Neural progenitor cell (in vitro differentiated cells): ENCODE data around the gene CYP11A1. TPM values are rescaled to one million over a fixed set of nuclear protein-coding genes. Genes with fewer than 3 reads are reported as not detected.

Source experiments
- DNase-seq: peaks from one replicate; pipeline ENCODE4 v3.0.0-alpha.2; 2016; ENCODE audit warnings: low spot score
- H2AFZ ChIP-seq: fragments of 200-600 bp; sonication (generic); replicated peaks from 2 replicates; pipeline ENCODE4 v1.6.1; 2016; ENCODE audit warnings: antibody characterized with exemption
- H3F3A ChIP-seq: fragments of 200-600 bp; sonication (generic); 2 replicates; pipeline ENCODE4 v1.6.1; 2016; ENCODE audit warnings: antibody characterized with exemption, low read depth
- H3K27ac ChIP-seq: fragments of 200-600 bp; sonication (generic); 2 replicates; pipeline ENCODE4 v1.5.1; 2016; ENCODE audit warnings: mild to moderate bottlenecking
- H3K27me3 ChIP-seq: fragments of 200-600 bp; sonication (generic); 2 replicates; pipeline ENCODE4 v1.6.1; 2016; ENCODE audit warnings: mild to moderate bottlenecking, moderate library complexity
- H3K36me3 ChIP-seq: fragments of 200-600 bp; sonication (generic); 2 replicates; pipeline ENCODE4 v1.5.1; 2016
- H3K4me1 ChIP-seq: fragments of 200-600 bp; sonication (generic); 2 replicates; pipeline ENCODE4 v1.6.1; 2016; ENCODE audit warnings: mixed run types
- H3K4me2 ChIP-seq: fragments of 200-600 bp; sonication (generic); 2 replicates; pipeline ENCODE4 v1.6.1; 2016
- H3K4me3 ChIP-seq: fragments of 200-600 bp; sonication (generic); 2 replicates; pipeline ENCODE4 v1.5.1; 2016
- H3K79me2 ChIP-seq: fragments of 200-600 bp; sonication (generic); 2 replicates; pipeline ENCODE4 v1.6.1; 2016; ENCODE audit warnings: low read depth
- H3K9ac ChIP-seq: fragments of 200-600 bp; sonication (generic); 2 replicates; pipeline ENCODE4 v1.6.1; 2016
- H3K9me3 ChIP-seq: fragments of 200-600 bp; sonication (generic); 2 replicates; pipeline ENCODE4 v1.5.1; 2016; ENCODE audit warnings: low read depth
- H4K20me1 ChIP-seq: fragments of 200-600 bp; sonication (generic); 2 replicates; pipeline ENCODE4 v1.6.1; 2016; ENCODE audit warnings: low read depth
- H3K27ac Mint-ChIP-seq: 3 replicates; pipeline ENCODE4 v1.8.0; 2021; ENCODE audit warnings: mixed read lengths
- H3K27me3 Mint-ChIP-seq: 2 replicates; pipeline ENCODE4 v1.8.0; 2022; ENCODE audit warnings: low read depth, mild to moderate bottlenecking, inconsistent platforms, moderate library complexity, mixed read lengths; ENCODE audit not compliant: insufficient read depth
- H3K36me3 Mint-ChIP-seq: 3 replicates; pipeline ENCODE4 v1.8.0; 2021; ENCODE audit warnings: mixed read lengths
- H3K4me1 Mint-ChIP-seq: 3 replicates; pipeline ENCODE4 v1.8.0; 2021; ENCODE audit warnings: mixed read lengths
- H3K4me3 Mint-ChIP-seq: 3 replicates; pipeline ENCODE4 v1.8.0; 2021; ENCODE audit warnings: mild to moderate bottlenecking, moderate library complexity, mixed read lengths
- H3K9me3 Mint-ChIP-seq: 3 replicates; pipeline ENCODE4 v1.8.0; 2020; ENCODE audit warnings: mixed read lengths
- EZH2 ChIP-seq: fragments of 200-600 bp; sonication (generic); IDR thresholded peaks from 2 replicates; pipeline ENCODE4 v1.6.1; 2017; ENCODE audit warnings: antibody characterized with exemption, mild to moderate bottlenecking, moderate library complexity
- EZH2phosphoT487 ChIP-seq: fragments of 200-600 bp; sonication (generic); IDR thresholded peaks from 2 replicates; pipeline ENCODE4 v1.6.1; 2017; ENCODE audit warnings: antibody characterized with exemption
- total RNA-seq: library from RNA; depleted of rRNA; stranded (reverse); fragments of >200 nt; gene quantifications from 2 replicates; pipeline ENCODE4 v1.2.3, GENCODE V29; 2015; ENCODE audit warnings: low replicate concordance
- TF ChIP-seq, protein P1 (sequence below): fragments of 200-600 bp; sonication (generic); IDR thresholded peaks from 2 replicates; pipeline ENCODE4 v1.5.1; 2017; ENCODE audit warnings: antibody characterized with exemption, mild to moderate bottlenecking

Gene CYP11A1
- total RNA-seq, 1 donor from 2014 or later: 0.99 TPM

DNA sequence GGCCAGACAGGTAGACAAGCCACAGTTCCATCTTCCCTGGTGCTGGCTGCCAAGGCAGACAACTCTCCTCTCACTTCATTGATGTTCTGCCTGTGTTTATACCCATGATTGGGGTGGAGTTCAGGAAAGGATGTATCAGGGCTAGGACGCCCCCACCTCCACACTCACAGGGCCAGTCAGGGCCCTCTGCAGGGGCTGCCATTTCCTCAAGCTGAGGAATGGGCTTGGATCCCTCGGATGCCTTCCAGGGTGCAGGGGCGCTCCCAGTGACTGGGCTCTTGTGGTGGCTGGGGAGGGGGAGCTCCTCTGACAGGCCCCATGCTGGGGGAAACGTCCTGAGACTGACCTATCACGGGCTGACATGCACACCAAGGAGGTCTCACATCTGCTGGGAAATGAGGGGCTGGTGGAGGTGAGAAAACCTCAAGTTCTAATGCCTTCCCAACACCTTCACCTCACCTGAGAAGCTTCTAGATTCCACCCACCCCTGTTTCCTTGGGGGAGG lies 34.9 kb upstream of the CYP11A1 start:
- Histone ChIP-seq H3K27ac (no peak overlapping the region), H3K4me2 (no peak overlapping the region), H3K79me2 (no peaks in the 10 kb centered on the region), H3K4me1 (peaks cover 12% of the 10 kb centered on the region), H3K27me3 (no peaks in the 10 kb centered on the region), H3F3A (no peaks in the 10 kb centered on the region), H4K20me1 (no peaks in the 10 kb centered on the region), H3K9ac (no peak overlapping the region), H3K9me3 (no peaks in the 10 kb centered on the region), H2AFZ (no peak overlapping the region), H3K4me3 (no peak overlapping the region), H3K36me3 (no peaks in the 10 kb centered on the region)
- H3K36me3 Mint-ChIP-seq: no peaks in the 10 kb centered on the region
- DNase-seq: no peak
- H3K27ac Mint-ChIP-seq: no peak overlapping the region
- H3K4me3 Mint-ChIP-seq: no peak overlapping the region
- peaks cover 28% of the 10 kb centered on the region for H3K27me3 Mint-ChIP-seq
- H3K4me1 Mint-ChIP-seq: peaks cover 23% of the 10 kb centered on the region
- TF ChIP-seq EZH2phosphoT487: no peak
- TF ChIP-seq, protein P1, sequence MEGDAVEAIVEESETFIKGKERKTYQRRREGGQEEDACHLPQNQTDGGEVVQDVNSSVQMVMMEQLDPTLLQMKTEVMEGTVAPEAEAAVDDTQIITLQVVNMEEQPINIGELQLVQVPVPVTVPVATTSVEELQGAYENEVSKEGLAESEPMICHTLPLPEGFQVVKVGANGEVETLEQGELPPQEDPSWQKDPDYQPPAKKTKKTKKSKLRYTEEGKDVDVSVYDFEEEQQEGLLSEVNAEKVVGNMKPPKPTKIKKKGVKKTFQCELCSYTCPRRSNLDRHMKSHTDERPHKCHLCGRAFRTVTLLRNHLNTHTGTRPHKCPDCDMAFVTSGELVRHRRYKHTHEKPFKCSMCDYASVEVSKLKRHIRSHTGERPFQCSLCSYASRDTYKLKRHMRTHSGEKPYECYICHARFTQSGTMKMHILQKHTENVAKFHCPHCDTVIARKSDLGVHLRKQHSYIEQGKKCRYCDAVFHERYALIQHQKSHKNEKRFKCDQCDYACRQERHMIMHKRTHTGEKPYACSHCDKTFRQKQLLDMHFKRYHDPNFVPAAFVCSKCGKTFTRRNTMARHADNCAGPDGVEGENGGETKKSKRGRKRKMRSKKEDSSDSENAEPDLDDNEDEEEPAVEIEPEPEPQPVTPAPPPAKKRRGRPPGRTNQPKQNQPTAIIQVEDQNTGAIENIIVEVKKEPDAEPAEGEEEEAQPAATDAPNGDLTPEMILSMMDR: no peak
- TF ChIP-seq EZH2: no peak
- no peaks in the 10 kb centered on the region for H3K9me3 Mint-ChIP-seq

DNA sequence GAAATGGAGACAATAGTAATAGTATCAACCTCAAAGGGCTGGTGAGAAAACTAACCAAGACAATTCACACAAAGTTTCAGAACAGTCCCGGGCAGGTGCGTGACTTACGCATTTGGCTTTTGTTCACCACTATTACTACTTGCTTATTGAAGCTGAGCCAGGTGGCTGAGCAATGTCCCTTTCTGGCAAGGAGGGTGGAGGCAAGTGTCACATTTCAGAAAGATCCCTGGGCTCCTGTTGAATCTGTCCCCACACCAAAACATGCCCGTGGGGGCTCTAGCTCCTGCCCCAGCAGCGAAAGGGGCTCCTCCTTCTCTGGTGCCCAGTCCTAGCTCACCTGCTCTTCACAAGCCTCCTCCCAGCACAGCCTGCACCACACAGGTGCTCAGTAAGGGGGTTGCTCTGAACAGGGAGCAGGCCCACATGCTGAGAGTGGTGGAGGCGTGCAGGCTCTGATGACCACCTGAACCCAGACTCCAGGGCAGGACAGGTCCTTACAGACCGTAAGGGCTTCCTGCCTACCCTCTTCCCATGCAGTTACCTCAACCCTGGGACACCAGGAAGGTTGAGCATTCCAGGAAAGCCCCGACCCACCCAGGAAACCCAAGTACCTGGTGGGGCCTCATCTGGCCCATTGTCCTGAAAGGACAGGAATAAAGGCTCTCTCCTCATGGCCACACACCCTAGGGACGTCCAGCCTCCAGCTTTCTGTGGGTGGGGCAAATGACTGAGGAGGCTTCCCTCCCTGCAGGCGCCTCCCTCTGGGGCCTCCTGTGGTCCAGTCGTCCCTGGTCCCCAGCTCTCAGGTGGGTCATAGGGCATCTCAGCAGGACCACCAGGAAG lies 33.7 kb upstream of the CYP11A1 start:
- Mint-ChIP-seq H3K4me1 (peaks cover 18% of the 10 kb centered on the region), H3K36me3 (no peaks in the 10 kb centered on the region), H3K27me3 (peaks cover 25% of the 10 kb centered on the region), H3K27ac (peak overlapping the region; percentile 53), H3K9me3 (no peaks in the 10 kb centered on the region), H3K4me3 (no peak overlapping the region)
- TF ChIP-seq EZH2phosphoT487 (no peak), EZH2 (no peak)
- TF ChIP-seq, protein P1: no peak
- Histone ChIP-seq H3F3A (no peaks in the 10 kb centered on the region), H3K4me2 (no peak overlapping the region), H3K79me2 (no peaks in the 10 kb centered on the region), H3K9me3 (no peaks in the 10 kb centered on the region), H3K4me1 (no peaks in the 10 kb centered on the region), H2AFZ (no peak overlapping the region), H3K27ac (no peak overlapping the region), H3K4me3 (no peak overlapping the region), H3K27me3 (no peaks in the 10 kb centered on the region), H3K9ac (no peak overlapping the region), H4K20me1 (no peaks in the 10 kb centered on the region), H3K36me3 (no peaks in the 10 kb centered on the region)
- DNase-seq: no peak

DNA sequence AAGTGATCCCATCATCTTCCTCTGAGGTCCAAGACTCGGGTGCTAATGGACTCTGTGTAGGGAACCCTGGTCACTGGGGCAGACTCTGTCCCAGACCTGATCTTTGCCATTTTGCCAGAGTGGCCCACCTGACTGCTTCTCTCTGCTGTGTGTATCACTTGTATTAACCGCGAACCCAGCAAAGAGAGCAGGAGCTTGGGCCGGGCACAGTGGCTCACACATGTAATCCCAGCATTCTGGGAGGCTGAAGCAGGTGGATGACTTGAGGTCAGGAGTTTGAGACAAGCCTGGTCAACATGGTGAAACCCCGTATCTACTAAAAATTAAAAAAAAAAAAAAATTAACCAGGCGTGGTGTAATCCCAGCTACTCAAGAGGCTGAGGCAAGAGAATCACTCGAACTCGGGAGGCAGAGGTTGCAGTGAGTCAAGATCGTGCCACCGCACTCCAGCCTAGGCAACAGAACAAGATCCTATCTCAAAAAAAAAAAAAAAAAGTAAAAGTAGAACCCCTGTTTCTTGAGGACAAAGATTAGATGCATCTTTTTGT lies 32.9 kb upstream of the CYP11A1 start:
- no peak overlapping the region for H3K9ac ChIP-seq
- no peaks in the 10 kb centered on the region for H3K79me2 ChIP-seq
- Mint-ChIP-seq H3K27ac (no peak overlapping the region), H3K4me1 (peaks cover 16% of the 10 kb centered on the region), H3K36me3 (no peaks in the 10 kb centered on the region), H3K4me3 (no peak overlapping the region), H3K9me3 (no peaks in the 10 kb centered on the region), H3K27me3 (peaks cover 22% of the 10 kb centered on the region)
- H3K27me3 ChIP-seq: no peaks in the 10 kb centered on the region
- no peaks in the 10 kb centered on the region for H4K20me1 ChIP-seq
- H2AFZ ChIP-seq: no peak overlapping the region
- H3K27ac ChIP-seq: no peak overlapping the region
- no peak for DNase-seq
- no peaks in the 10 kb centered on the region for H3K4me1 ChIP-seq
- no peaks in the 10 kb centered on the region for H3F3A ChIP-seq
- no peak overlapping the region for H3K4me2 ChIP-seq
- H3K4me3 ChIP-seq: no peak overlapping the region
- TF ChIP-seq EZH2phosphoT487 (no peak), EZH2 (no peak)
- TF ChIP-seq, protein P1: no peak
- H3K9me3 ChIP-seq: no peaks in the 10 kb centered on the region
- no peaks in the 10 kb centered on the region for H3K36me3 ChIP-seq
